GM12878 (cell line): ENCODE results near the gene CSF1R. TPM values are rescaled to one million over a fixed set of nuclear protein-coding genes. Genes with fewer than 3 reads are reported as not detected.

Experiments
- ATAC-seq: fragments of 200-7000 bp; cut with Tn5 transposase; 3 replicates; pipeline ENCODE4 v1.9.1; 2020; ENCODE audit warnings: mild to moderate bottlenecking, moderate library complexity
- BruUV-seq: library from RNA; stranded (reverse); fragments of 400-500 nt; replicated peaks from 2 replicates; lab custom pipeline; 2021; lab: Mats Ljungman, UMichigan
- CTCF ChIA-PET: fragments of 300-600 bp; sonication (Branson Sonifier 250); formaldehyde crosslinking; extraction: SDS; loops from one replicate; lab custom pipeline; 2021; ENCODE audit warnings: inconsistent platforms; lab: Yijun Ruan, JAX
- POLR2A ChIA-PET: fragments of 350-600 bp; formaldehyde crosslinking; extraction: SDS; loops from one replicate; lab custom pipeline; 2021; ENCODE audit warnings: inconsistent platforms; lab: Charles Lee
- RAD21 ChIA-PET: fragments of 300-600 bp; sonication (Branson Sonifier 250); formaldehyde crosslinking; loops from one replicate; lab custom pipeline; 2023; ENCODE audit warnings: antibody characterized with exemption; ENCODE audit not compliant: unreplicated experiment; lab: Charles Lee
- SMC1A ChIA-PET: fragments of 300-600 bp; sonication (Branson Sonifier 250); formaldehyde crosslinking; loops from one replicate; lab custom pipeline; 2023; ENCODE audit not compliant: unreplicated experiment, uncharacterized antibody; lab: Charles Lee
- DNase-seq: peaks from one replicate; pipeline ENCODE4 v3.0.0-alpha.2; 2011; ENCODE audit warnings: low read depth, low spot score
- FAIRE-seq: peaks from 3 replicates; lab custom pipeline; 2011; peaks lifted over from hg19 to GRCh38; lab: Jason Lieb, UNC
- H2AFZ ChIP-seq: 2 replicates; pipeline ENCODE4 v1.6.0; 2011; ENCODE audit warnings: low read depth, low read length, control low read depth; ENCODE audit not compliant: control insufficient read depth
- H3K27ac ChIP-seq: 2 replicates; pipeline ENCODE4 v1.5.1; 2011; ENCODE audit warnings: control low read depth; ENCODE audit not compliant: control insufficient read depth, insufficient read depth
- H3K27me3 ChIP-seq, 2 experiments: replicated peaks in 1 of 2; 2 replicates each; pipeline versions ENCODE4 v1.6.0 to v1.6.1; 2011; ENCODE audit warnings: low read length in 1 of 2; ENCODE audit not compliant: control insufficient read depth in 2 of 2, insufficient read depth in 2 of 2
- H3K36me3 ChIP-seq, 2 experiments: 2 replicates each; pipeline ENCODE4 v1.5.1; 2011; ENCODE audit warnings: low read length in 1 of 2; ENCODE audit not compliant: control insufficient read depth in 2 of 2, insufficient read depth in 2 of 2
- H3K4me1 ChIP-seq: 2 replicates; pipeline ENCODE4 v1.6.1; 2011; ENCODE audit warnings: mild to moderate bottlenecking, low read length, moderate library complexity, mixed read lengths; ENCODE audit not compliant: control insufficient read depth, insufficient read depth
- H3K4me2 ChIP-seq: 2 replicates; pipeline ENCODE4 v1.6.0; 2011; ENCODE audit warnings: control low read depth; ENCODE audit not compliant: control insufficient read depth, insufficient read depth
- H3K4me3 ChIP-seq: fragments of 200-600 bp; sonication (generic); 2 replicates; pipeline ENCODE4 v1.5.1; 2016
- H3K79me2 ChIP-seq: 2 replicates; pipeline ENCODE4 v1.6.0; 2011; ENCODE audit warnings: low read length; ENCODE audit not compliant: control insufficient read depth, insufficient read depth
- H3K9ac ChIP-seq: 2 replicates; pipeline ENCODE4 v1.8.0; 2011; ENCODE audit warnings: low read length, control low read depth, mixed read lengths; ENCODE audit not compliant: control insufficient read depth, insufficient read depth
- H3K9me3 ChIP-seq: replicated peaks from 3 replicates; pipeline ENCODE4 v1.5.1; 2011; ENCODE audit warnings: mild to moderate bottlenecking, low read length; ENCODE audit not compliant: control insufficient read depth, insufficient read depth
- H4K20me1 ChIP-seq: 2 replicates; pipeline ENCODE4 v1.6.0; 2011; ENCODE audit not compliant: control insufficient read depth, insufficient read depth
- CTCF ChIP-seq, 3 experiments: IDR thresholded peaks in 2 of 3; conservative IDR thresholded peaks in 1 of 3; 2 replicates each; pipeline ENCODE4 v1.5.1; 2011; ENCODE audit warnings: low read depth in 3 of 3, low read length in 3 of 3, mild to moderate bottlenecking in 3 of 3, control low read depth in 2 of 3, moderate library complexity in 2 of 3, inconsistent platforms in 1 of 3, mixed read lengths in 1 of 3; ENCODE audit not compliant: control insufficient read depth in 2 of 3, insufficient read depth in 1 of 3; ENCODE audit errors: extremely low read depth in 1 of 3
- PBX3 ChIP-seq: IDR thresholded peaks from 2 replicates; pipeline ENCODE4 v1.6.1; 2011; ENCODE audit warnings: mild to moderate bottlenecking, low read depth, low read length, moderate library complexity; ENCODE audit not compliant: insufficient replicate concordance
- PML ChIP-seq: IDR thresholded peaks from 2 replicates; pipeline ENCODE4 v1.6.1; 2012; ENCODE audit warnings: low read length, inconsistent platforms
- RAD21 ChIP-seq: IDR thresholded peaks from 2 replicates; pipeline ENCODE4 v1.6.1; 2011; ENCODE audit warnings: mild to moderate bottlenecking, low read depth, low read length, moderate library complexity; ENCODE audit not compliant: insufficient read depth
- SIN3A ChIP-seq: IDR thresholded peaks from 2 replicates; pipeline ENCODE4 v1.6.1; 2012; ENCODE audit warnings: low read depth, low read length, improper control_type of control experiment
- SREBF1 ChIP-seq: IDR thresholded peaks from 2 replicates; pipeline ENCODE4 v1.6.1; 2012; ENCODE audit warnings: mild to moderate bottlenecking, low read length
- STAT1 ChIP-seq: fragments of 450-650 bp; conservative IDR thresholded peaks from 2 replicates; pipeline ENCODE4 v1.6.1; 2014; ENCODE audit warnings: antibody characterized with exemption, mild to moderate bottlenecking
- ZBTB4 ChIP-seq: fragments of 450-650 bp; formaldehyde crosslinking; IDR thresholded peaks from 2 replicates; pipeline ENCODE4 v1.4.0; 2022; ENCODE audit warnings: mild to moderate bottlenecking, moderate library complexity
- WGBS: methylation state at CpG from one replicate; pipeline ENCODE4 v1.1.6; 2016; ENCODE audit warnings: low lambda C conversion rate; ENCODE audit not compliant: insufficient replicate concordance, insufficient coverage; ENCODE audit errors: missing lambda C conversion rate; 5-methylcytosine and 5-hydroxymethylcytosine counted together
- in situ Hi-C: fragments of 300-500 bp; cut with MboI; formaldehyde crosslinking; loops from 9 replicates; pipeline ENCODE4 v1.14.3; 2018; ENCODE audit warnings: mixed read lengths
- intact Hi-C: fragments of 100-400 bp; cut with micrococcal nuclease; formaldehyde crosslinking; loops from one replicate; pipeline ENCODE4 v1.14.2; 2022; ENCODE audit not compliant: unreplicated experiment
- polyA plus RNA-seq, 11 experiments: library from polyadenylated mRNA; depleted of rRNA in 4 of 11; unstranded in 6 of 11; stranded (reverse) in 5 of 11; fragments of >200 nt; fragmentation: Nextera tagmentation in 4 of 11; fragmentation: Illumina TruSeq in 1 of 11; extraction: Ambion mirVana in 4 of 11; extraction: Trizol in 1 of 11; gene quantifications; 1 replicate in 1 of 11; 2 replicates in 10 of 11; pipeline versions ENCODE4 v1.2.1 to v1.2.3, GENCODE V29; 2011 to 2016; ENCODE audit warnings: inconsistent platforms in 2 of 11, missing spikeins in 2 of 11, low read depth in 1 of 11
- total RNA-seq, 4 experiments: library from RNA; depleted of rRNA in 3 of 4; stranded (reverse); fragments of >200 nt in 3 of 4; fragmentation: Illumina TruSeq in 1 of 4; extraction: Trizol in 1 of 4; gene quantifications; 2 replicates each; pipeline versions ENCODE4 v1.2.1 to v1.2.3, GENCODE V29; 2013 to 2021

CSF1R gene
- total and polyA plus RNA-seq, 10 of the 15 experiments (the other 5 are each of a cell fraction or from before 2014, with no cell fraction given): 0.35 to 3.6 (median 1.2) TPM

GRCh38 chr5:150077060-150077459, 9.3 kb downstream of the CSF1R start:
- ChIA-PET CTCF (interaction anchor here (0.6 to 1.7 kb wide), 3 partner anchors 11 to 45 kb away, joined by 3 to 4 read pairs (median 3); no protein-coding TSS in a partner anchor), SMC1A (no interaction called here), POLR2A (interaction anchor here (1.0 kb wide), 1 partner anchor 11 kb away, joined by 3 read pairs; no protein-coding TSS in a partner anchor), RAD21 (no interaction called here)
- FAIRE-seq (no peak), DNase-seq (no peak), ATAC-seq (no peak)
- no peaks in the 10 kb centered on the region for H3K36me3 ChIP-seq
- no peaks in the 10 kb centered on the region for H3K9me3 ChIP-seq
- 50% methylated on average over 8 of the region's 8 CpGs for WGBS
- no peaks in the 10 kb centered on the region for H3K27me3 ChIP-seq
- H3K4me3 ChIP-seq: no peak overlapping the region
- H3K4me2 ChIP-seq: no peak overlapping the region
- peaks cover 11% of the 10 kb centered on the region for H3K4me1 ChIP-seq
- intact Hi-C loops (no loop called here), in situ Hi-C loops (no loop called here)
- H3K9ac ChIP-seq: no peak overlapping the region
- H4K20me1 ChIP-seq: no peaks in the 10 kb centered on the region
- no peak for TF ChIP-seq ZBTB4 (CRISPR knock-in tag)
- H2AFZ ChIP-seq: no peak overlapping the region
- no TSS peak for BruUV-seq
- H3K27ac ChIP-seq: no peak overlapping the region
- no peaks in the 10 kb centered on the region for H3K79me2 ChIP-seq

GRCh38 chr5:150075806-150076205, 10.5 kb downstream of the CSF1R start:
- in situ Hi-C loops: no loop called here
- no peak overlapping the region for H2AFZ ChIP-seq
- H3K27me3 ChIP-seq: no peaks in the 10 kb centered on the region
- H3K27ac ChIP-seq: no peak overlapping the region
- H3K4me3 ChIP-seq: no peak overlapping the region
- H3K4me2 ChIP-seq: no peak overlapping the region
- no peaks in the 10 kb centered on the region for H3K36me3 ChIP-seq
- H3K79me2 ChIP-seq: no peaks in the 10 kb centered on the region
- ChIA-PET RAD21 (interaction anchor here (1.1 kb wide), 1 partner anchor 10 kb away, joined by 3 read pairs; no protein-coding TSS in a partner anchor), POLR2A (no interaction called here), CTCF (interaction anchor here (1.1 to 2.6 kb wide), 5 partner anchors 10 to 273 kb away, joined by 3 to 12 read pairs (median 3); partner anchors contain the start of gene CSF1R), SMC1A (no interaction called here)
- 18% methylated on average over 4 of the region's 4 CpGs for WGBS
- no TSS peak for BruUV-seq
- no peak overlapping the region for H3K9ac ChIP-seq
- FAIRE-seq (no peak), ATAC-seq (peak; percentile 69)
- TF ChIP-seq SIN3A (no peak), STAT1 (no peak), CTCF (IDR thresholded peaks at IDR 0.05 in 2 of 3, conservative IDR thresholded peaks at IDR 0.05 in 1 of 3; ENCODE audit: control insufficient read depth in 2 of 3, extremely low read depth in 1 of 3, insufficient read depth in 1 of 3, low read depth in 3 of 3, low read length in 3 of 3) (peak in 1 of 3 experiments; percentile 8; a peak in 1 of 6 replicates), PML (no peak), PBX3 (no peak), RAD21 (peak; percentile 43), SREBF1 (no peak)
- TF ChIP-seq, all 136 proteins: peak for 2
- intact Hi-C loops: no loop called here
- Histone ChIP-seq H3K4me1 (no peaks in the 10 kb centered on the region), H4K20me1 (no peaks in the 10 kb centered on the region), H3K9me3 (no peaks in the 10 kb centered on the region)
- no peak for DNase-seq
